Stimulated activated CD4-positive, alpha-beta T cell treated with anti-CD3 and anti-CD28 coated beads, Interleukin-4, amount 100 ng/mL, for 48 hours (primary cell): ENCODE results near the gene NEK9.

Experiments
- DNase-seq, 2 donors: peaks; one replicate each; pipeline ENCODE4 v3.0.0-alpha.2; 2020; ENCODE audit warnings: low read depth in 2 of 2

NEK9 gene

DNA sequence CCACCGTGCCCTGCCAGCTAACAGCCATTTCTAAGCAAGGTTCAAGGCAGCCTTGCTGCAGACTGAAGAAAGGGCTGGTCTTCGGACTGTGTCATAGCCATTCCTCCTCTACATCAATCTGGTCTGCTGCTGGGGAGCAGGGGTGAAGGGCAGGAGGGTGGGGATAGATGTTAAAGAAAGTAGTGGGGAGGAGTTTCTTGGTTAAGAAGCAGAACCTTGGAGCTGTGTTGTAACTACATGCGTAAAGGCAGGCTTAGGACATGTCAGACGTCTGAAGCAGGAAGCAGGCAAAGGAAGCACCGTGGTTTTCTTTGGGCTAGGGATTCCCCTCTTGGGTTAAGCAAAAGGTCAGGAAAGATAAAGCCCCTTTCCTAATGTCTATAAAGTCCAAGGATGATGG, 18.1 kb upstream of the NEK9 start:
- DNase-seq = no peak

- DNase-seq = no peak
Observed at GRCh38 chr14:75143761-75144527, 17.1 kb upstream of the NEK9 start.

GRCh38 chr14:75142494-75142893, 15.6 kb upstream of the NEK9 start:
- no peak for DNase-seq

DNA sequence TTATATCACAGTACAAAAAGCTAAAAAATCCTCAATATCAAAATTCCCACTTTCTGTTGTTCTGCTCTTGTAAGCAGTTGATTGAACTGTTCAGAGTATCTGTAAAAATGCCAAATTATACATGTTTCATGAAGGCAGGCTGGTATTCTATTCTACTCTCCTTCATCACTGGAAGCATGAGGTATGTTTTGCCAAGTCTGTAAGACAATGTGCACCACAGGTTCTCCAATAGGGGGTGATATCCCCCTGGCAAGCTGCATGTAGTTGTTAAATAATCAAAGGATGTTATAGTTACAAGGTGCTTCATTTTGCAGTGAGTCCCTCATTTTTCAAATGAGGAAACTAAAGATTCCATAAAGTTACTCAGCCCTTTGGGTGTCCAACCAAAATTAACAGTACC, 15.1 kb upstream of the NEK9 start:
- DNase-seq = no peak

- no peak for DNase-seq
Observed at GRCh38 chr14:75141062-75141461, 14.2 kb upstream of the NEK9 start.

DNA sequence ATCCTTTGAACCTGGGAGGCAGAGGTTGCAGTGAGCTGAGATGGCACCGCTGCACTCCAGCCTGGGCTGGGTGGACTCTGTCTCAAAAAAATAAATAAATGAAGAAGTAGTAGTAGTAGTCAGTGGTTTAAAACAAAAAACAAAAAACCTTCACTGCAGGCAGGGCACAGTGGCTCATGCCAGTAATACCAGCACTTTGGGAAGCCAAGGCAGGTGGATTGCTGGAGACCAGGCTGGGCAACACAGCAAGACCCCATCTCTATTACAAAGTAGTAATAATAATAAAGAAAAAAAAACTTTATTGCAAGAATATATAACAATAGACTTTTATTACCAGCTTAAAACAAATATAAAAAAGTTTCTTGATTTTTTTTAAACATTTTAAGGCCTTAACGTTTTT, 13.8 kb upstream of the NEK9 start:
- DNase-seq = no peak

DNA sequence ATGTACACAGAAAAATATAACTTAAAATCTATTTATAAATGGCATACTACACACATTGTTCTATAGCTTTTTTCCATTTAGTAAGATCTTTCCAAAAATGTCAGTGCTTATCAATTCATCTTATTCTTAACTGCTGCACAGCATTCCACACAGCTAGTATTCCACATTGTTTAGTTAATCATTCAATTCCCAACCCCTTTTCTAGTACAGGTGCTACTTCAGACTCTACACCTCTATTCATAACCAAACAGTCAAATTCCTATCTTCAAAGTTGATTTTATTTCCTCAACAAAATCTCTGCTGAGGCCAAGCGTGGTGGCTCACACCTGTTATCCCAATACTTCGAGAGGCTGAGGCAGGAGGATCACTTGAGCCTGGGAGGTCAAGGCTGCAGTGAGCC, 12.3 kb upstream of the NEK9 start:
- no peak for DNase-seq

DNA sequence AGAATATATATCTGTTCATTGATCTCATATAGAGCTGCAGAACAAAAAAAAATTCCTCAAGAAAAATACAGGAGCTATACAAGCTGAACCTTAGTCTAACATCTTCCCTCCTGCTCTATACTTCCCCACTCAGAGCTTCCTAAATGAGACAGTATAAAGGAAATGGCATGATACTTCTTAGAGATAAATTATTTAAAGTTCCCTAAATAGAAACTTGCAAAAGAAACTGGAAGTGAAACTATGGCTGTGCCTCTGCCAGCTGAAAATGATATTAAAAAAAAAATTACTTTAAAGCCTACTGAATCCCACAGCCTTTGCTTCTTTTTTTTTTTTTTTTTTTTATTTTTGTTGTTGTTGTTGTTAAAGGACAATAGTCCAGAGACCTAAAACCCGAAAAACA, 11.6 kb upstream of the NEK9 start:
- no peak for DNase-seq

DNA sequence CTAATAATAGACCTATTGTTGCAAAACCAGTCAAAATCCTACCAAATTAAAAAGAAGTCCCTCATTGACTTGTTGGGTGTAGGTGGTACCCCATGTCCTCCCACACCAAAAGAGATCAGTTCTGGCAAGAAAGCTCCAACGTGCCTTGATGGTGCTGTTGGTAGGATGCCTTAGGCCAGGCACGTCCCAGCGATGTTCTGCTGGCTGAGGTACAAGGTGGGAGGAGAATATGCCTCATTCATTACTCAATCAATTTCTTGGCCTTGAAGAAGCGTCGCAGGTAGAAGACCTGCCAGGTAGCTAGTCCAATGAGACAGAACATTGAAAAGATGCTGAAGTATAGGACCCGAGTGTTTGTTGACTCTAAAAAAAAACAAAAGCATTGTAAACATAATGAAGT, 7.8 kb upstream of the NEK9 start:
- no peak for DNase-seq

DNA sequence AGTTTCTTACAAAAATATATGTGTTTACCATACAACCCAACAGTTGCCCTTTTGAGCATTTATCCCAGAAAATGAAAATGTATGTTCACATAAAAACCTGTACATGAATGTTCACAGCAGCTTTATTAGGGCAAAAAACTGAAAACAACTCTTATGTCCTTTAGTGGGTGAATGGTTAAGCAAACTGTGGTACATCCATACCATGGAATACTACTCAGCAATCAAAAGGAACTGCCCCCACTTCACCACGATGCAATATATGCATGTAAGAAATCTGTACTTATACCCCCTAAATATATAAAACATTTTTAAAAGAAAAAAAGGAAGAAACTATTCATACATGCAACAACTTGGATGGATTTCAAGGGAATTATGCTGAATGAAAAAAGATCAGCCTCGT, 6.7 kb upstream of the NEK9 start:
- DNase-seq = no peak

DNA sequence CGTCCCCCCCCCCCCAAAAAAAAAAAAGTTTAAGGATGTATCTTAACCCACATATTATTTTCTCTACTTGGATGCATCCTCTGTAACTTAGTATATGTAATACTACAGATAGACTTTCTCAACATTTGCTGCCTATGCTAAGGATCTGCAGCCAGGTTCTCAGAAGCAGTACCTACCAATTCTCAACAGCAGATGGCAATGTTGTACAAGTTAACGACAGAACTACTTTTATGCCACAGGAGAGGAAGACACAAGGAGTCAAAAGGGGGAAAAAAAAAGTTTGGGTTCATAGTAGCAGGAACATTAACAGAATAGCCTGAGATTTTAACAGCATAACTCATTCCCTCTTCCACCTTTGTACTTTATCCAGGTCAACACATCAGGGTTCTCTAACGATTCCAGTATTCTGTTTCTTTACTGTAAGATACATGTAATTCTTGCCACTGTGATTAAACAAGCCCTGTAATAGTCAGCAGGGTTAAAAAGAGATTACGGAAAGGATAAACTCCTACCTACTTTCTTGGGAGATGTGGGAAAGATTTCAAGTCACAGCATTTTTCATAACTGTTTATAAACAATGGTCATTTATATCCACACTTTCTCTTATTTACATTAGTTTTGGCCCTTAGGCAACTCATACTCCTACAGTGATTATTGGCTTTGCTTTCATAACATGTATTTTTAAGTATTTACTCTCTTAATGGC, 5.7 kb upstream of the NEK9 start:
- DNase-seq = peak in 1 of 2 donors; percentile 28

DNA sequence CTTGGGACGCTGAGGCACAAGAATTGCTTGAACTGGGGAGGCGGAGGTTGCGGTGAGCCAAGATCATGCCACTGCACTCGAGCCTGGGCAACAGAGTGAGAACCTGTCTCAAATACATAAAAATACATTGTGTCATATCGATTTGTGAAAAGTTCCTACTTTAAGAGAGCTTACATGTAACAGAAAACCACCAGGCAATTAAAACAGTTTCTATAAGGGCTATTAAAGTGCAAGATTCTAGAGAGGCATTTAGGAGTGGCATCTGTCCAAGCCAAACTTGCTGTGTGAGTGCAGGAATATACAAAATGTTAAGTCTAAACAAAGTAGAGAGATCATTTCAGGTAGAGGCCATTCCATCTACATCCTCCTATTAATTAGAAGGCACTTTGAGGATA, 1.7 kb upstream of the NEK9 start:
- DNase-seq = no peak

- DNase-seq = no peak
Observed at GRCh38 chr14:75127903-75128595, 1.2 kb upstream of the NEK9 start.

GRCh38 chr14:75127474-75127820, 599 bp upstream of the NEK9 start:
- DNase-seq = peak in 1 of 2 donors; percentile 4

DNA sequence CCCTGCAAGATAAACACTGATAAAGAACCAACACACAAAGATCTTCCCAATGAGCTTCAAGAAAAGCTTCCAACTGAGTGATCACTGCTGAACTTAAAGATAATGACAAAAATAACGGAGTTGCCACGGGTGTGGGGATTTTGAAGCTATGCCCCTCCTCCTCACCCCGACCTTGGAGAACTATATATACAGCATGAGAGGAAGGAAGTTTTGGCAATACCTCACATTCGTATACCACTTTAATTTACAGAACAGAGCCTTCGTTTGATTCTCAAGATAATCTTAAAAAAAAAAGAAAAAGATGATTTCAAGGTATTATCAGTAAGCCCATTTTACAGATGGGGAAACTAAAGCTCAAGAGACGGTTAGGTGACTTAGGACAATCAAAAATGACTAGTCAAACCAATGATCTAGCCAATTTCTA, 715 bp downstream of the NEK9 start:
- DNase-seq = no peak

GRCh38 chr14:75125617-75126016, 1.2 kb downstream of the NEK9 start:
- DNase-seq = no peak

DNA sequence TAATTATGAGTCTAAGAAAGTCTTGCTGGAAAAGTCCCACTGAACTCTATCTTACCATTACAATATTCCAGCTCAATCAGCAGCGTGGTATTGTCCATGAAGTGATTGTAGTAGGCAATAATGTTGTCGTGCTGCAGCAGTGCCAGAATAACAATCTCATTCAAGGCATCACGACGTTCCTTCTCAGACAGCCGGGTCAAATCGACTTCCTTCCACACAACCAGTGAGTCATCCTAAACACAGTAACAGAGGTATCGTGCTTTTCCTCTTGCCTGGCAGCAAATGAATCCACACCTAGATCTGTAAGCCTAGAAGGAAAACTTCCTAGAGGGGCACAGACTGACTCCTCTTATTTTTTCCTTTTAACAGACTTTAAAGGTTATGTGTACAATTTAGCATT, 2.9 kb downstream of the NEK9 start:
- no peak for DNase-seq

DNA sequence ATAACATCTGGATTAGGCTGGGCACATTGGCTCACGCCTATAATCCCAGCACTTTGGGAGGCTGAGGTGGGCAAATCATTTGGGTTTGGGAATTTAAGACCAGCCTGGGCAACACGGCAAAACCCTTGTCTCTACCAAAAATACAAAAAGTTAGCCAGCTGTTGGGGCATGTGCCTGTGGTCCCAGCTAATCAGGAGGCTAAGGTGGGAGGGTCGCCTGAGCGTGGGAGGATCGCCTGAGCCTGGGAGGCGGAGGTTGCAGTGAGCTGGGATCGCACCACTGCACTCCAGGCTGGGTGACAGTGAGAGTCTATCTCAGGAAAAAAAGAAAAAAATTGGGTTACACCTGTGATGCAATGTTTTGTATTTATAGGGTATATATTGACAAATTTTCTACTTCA, 5.3 kb downstream of the NEK9 start:
- DNase-seq = no peak

GRCh38 chr14:75120541-75121291, 6.1 kb downstream of the NEK9 start:
- no peak for DNase-seq

GRCh38 chr14:75119056-75119455, 7.8 kb downstream of the NEK9 start:
- no peak for DNase-seq

- no peak for DNase-seq
Observed at GRCh38 chr14:75113932-75114539, 12.8 kb downstream of the NEK9 start.

DNA sequence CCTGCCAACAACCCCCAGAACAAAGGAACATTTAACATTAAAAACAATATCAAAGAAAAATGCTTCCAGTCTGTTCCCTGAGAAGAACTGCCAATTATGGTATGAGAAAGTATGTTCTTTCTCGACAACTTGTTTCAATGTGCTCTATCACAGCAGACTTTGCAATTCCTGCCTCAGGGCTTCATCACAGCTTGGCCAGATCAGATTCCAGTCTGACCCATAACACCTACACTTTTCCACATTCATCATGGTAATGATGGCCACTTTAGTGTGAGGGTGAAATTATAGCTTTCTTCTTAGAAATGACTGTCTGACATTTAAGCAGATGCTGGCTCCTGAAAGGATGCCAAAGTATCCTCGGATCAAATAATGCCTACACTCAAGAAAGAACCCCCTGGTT, 17.0 kb downstream of the NEK9 start:
- no peak for DNase-seq
